Loucy (cell line): ENCODE measurements around the gene SMARCA1.

Experiments used
- H2AFZ ChIP-seq: fragments of 200-600 bp; sonication (generic); 2 replicates; pipeline ENCODE4 v1.6.0; 2016; ENCODE audit warnings: antibody characterized with exemption, mild to moderate bottlenecking, low read length, moderate library complexity
- H3F3A ChIP-seq: fragments of 200-600 bp; 2 replicates; pipeline ENCODE4 v1.6.0; 2016; ENCODE audit warnings: antibody characterized with exemption, low read depth, mild to moderate bottlenecking
- H3K27me3 ChIP-seq: fragments of 200-600 bp; sonication (generic); 2 replicates; pipeline ENCODE4 v1.6.1; 2014; ENCODE audit warnings: low read length, mild to moderate bottlenecking; ENCODE audit not compliant: insufficient read depth, poor library complexity, severe bottlenecking
- H3K36me3 ChIP-seq: fragments of 200-600 bp; sonication (generic); 2 replicates; pipeline ENCODE4 v1.6.1; 2016; ENCODE audit warnings: low read length; ENCODE audit not compliant: insufficient read depth
- H3K4me1 ChIP-seq: fragments of 200-600 bp; sonication (generic); 2 replicates; pipeline ENCODE4 v1.5.1; 2014; ENCODE audit warnings: low read length, mild to moderate bottlenecking; ENCODE audit not compliant: insufficient read depth, poor library complexity, severe bottlenecking
- H3K4me2 ChIP-seq: fragments of 200-600 bp; sonication (generic); 2 replicates; pipeline ENCODE4 v1.6.0; 2014; ENCODE audit warnings: antibody characterized with exemption, low read length, low read depth, mild to moderate bottlenecking; ENCODE audit not compliant: poor library complexity, severe bottlenecking
- H3K4me3 ChIP-seq: fragments of 200-600 bp; sonication (generic); 2 replicates; pipeline ENCODE4 v1.5.1; 2014; ENCODE audit warnings: low read length, mild to moderate bottlenecking, mixed read lengths; ENCODE audit not compliant: poor library complexity, severe bottlenecking
- H3K79me2 ChIP-seq: fragments of 200-600 bp; sonication (generic); 2 replicates; pipeline ENCODE4 v1.6.1; 2014; ENCODE audit warnings: low read length; ENCODE audit not compliant: insufficient read depth
- H3K9ac ChIP-seq: fragments of 200-600 bp; sonication (generic); 2 replicates; pipeline ENCODE4 v1.6.0; 2014; ENCODE audit warnings: mild to moderate bottlenecking, low read depth, low read length, moderate library complexity; ENCODE audit not compliant: poor library complexity, severe bottlenecking
- H3K9me2 ChIP-seq: fragments of 200-600 bp; sonication (generic); replicated peaks from 2 replicates; pipeline ENCODE4 v1.6.1; 2016; ENCODE audit warnings: low read depth, low read length, mixed read lengths
- H3K9me3 ChIP-seq: fragments of 200-600 bp; sonication (generic); 2 replicates; pipeline ENCODE4 v1.6.1; 2014; ENCODE audit warnings: mild to moderate bottlenecking, antibody characterized with exemption, low read length, low read depth; ENCODE audit not compliant: insufficient read depth
- H4K20me1 ChIP-seq: fragments of 200-600 bp; sonication (generic); 2 replicates; pipeline ENCODE4 v1.6.0; 2014; ENCODE audit warnings: antibody characterized with exemption, low read length, mild to moderate bottlenecking; ENCODE audit not compliant: insufficient read depth, poor library complexity, severe bottlenecking
- CTCF ChIP-seq: fragments of 200-600 bp; sonication (generic); conservative IDR thresholded peaks from 2 replicates; pipeline ENCODE4 v1.5.1; 2014; ENCODE audit warnings: mild to moderate bottlenecking, antibody characterized with exemption, low read length
- EZH2phosphoT487 ChIP-seq: fragments of 200-600 bp; IDR thresholded peaks from 2 replicates; pipeline ENCODE4 v1.6.1; 2018; ENCODE audit warnings: antibody characterized with exemption, mild to moderate bottlenecking, moderate library complexity, borderline replicate concordance

Gene SMARCA1

GRCh38 chrX:129449148-129449547, 74.1 kb downstream of the SMARCA1 start:
- H3K4me1 ChIP-seq: no peaks in the 10 kb centered on the region
- no peak overlapping the region for H3K9ac ChIP-seq
- no peak overlapping the region for H3K4me2 ChIP-seq
- no peaks in the 10 kb centered on the region for H3K36me3 ChIP-seq
- H3F3A ChIP-seq: no peaks in the 10 kb centered on the region
- no peak overlapping the region for H2AFZ ChIP-seq
- H3K79me2 ChIP-seq: no peaks in the 10 kb centered on the region
- H3K9me2 ChIP-seq: no peaks in the 10 kb centered on the region
- TF ChIP-seq CTCF: peak; percentile 38
- no peak for TF ChIP-seq EZH2phosphoT487
- no peaks in the 10 kb centered on the region for H4K20me1 ChIP-seq
- H3K27me3 ChIP-seq: no peaks in the 10 kb centered on the region
- no peak overlapping the region for H3K4me3 ChIP-seq
- H3K9me3 ChIP-seq: no peaks in the 10 kb centered on the region

GRCh38 chrX:129445436-129445835, 77.9 kb downstream of the SMARCA1 start:
- Histone ChIP-seq H3K79me2 (no peaks in the 10 kb centered on the region), H3K27me3 (no peaks in the 10 kb centered on the region), H3F3A (no peaks in the 10 kb centered on the region), H3K9me2 (no peaks in the 10 kb centered on the region), H3K36me3 (no peaks in the 10 kb centered on the region), H3K4me2 (no peak overlapping the region), H3K9ac (no peak overlapping the region), H3K4me1 (no peaks in the 10 kb centered on the region), H3K4me3 (no peak overlapping the region), H3K9me3 (no peaks in the 10 kb centered on the region), H2AFZ (no peak overlapping the region), H4K20me1 (no peaks in the 10 kb centered on the region)
- TF ChIP-seq CTCF: no peak
- TF ChIP-seq EZH2phosphoT487: no peak

GRCh38 chrX:129433945-129434344, 89.3 kb downstream of the SMARCA1 start:
- no peak overlapping the region for H3K4me2 ChIP-seq
- no peaks in the 10 kb centered on the region for H4K20me1 ChIP-seq
- no peaks in the 10 kb centered on the region for H3K9me3 ChIP-seq
- H3K9ac ChIP-seq: no peak overlapping the region
- H3K9me2 ChIP-seq: no peaks in the 10 kb centered on the region
- H3K36me3 ChIP-seq: no peaks in the 10 kb centered on the region
- H2AFZ ChIP-seq: no peak overlapping the region
- TF ChIP-seq EZH2phosphoT487 (no peak), CTCF (no peak)
- H3K79me2 ChIP-seq: no peaks in the 10 kb centered on the region
- no peaks in the 10 kb centered on the region for H3F3A ChIP-seq
- H3K27me3 ChIP-seq: no peaks in the 10 kb centered on the region
- no peaks in the 10 kb centered on the region for H3K4me1 ChIP-seq
- H3K4me3 ChIP-seq: no peak overlapping the region
